WTC11 (cell line): ENCODE measurements around the gene BCO1.

Experiments
- OVOL2 ChIP-seq: fragments of 250-450 bp; sonication (Bioruptor Pico); IDR thresholded peaks from 2 replicates; pipeline ENCODE4 v1.9.0; 2021; ENCODE audit warnings: mild to moderate bottlenecking, borderline replicate concordance
- RORB ChIP-seq: fragments of 250-450 bp; sonication (Bioruptor Pico); IDR thresholded peaks from 2 replicates; pipeline ENCODE4 v1.9.0; 2021; ENCODE audit warnings: mild to moderate bottlenecking
- SP1 ChIP-seq: sonication (generic); formaldehyde crosslinking; conservative IDR thresholded peaks from 2 replicates; pipeline ENCODE4 v1.8.1; 2022; ENCODE audit warnings: missing genetic modification reagents
- TEAD4 ChIP-seq: sonication (generic); formaldehyde crosslinking; IDR thresholded peaks from 2 replicates; pipeline ENCODE4 v1.8.0; 2022; ENCODE audit warnings: mild to moderate bottlenecking, missing genetic modification reagents
- TP53 ChIP-seq: sonication (generic); formaldehyde crosslinking; IDR thresholded peaks from 2 replicates; pipeline ENCODE4 v1.8.1; 2023; ENCODE audit warnings: mild to moderate bottlenecking, missing genetic modification reagents
- ZNF671 ChIP-seq: fragments of 250-450 bp; sonication (Bioruptor Pico); IDR thresholded peaks from 2 replicates; pipeline ENCODE4 v1.8.0; 2021; ENCODE audit warnings: mild to moderate bottlenecking
- TF ChIP-seq, protein P1 (sequence below): fragments of 200-600 bp; IDR thresholded peaks from 2 replicates; pipeline ENCODE4 v1.8.0; 2022; ENCODE audit warnings: antibody characterized with exemption
- TF ChIP-seq, protein P2 (sequence below): sonication (generic); formaldehyde crosslinking; IDR thresholded peaks from 2 replicates; pipeline ENCODE4 v1.8.1; 2022; ENCODE audit warnings: missing genetic modification reagents, borderline replicate concordance
- TF ChIP-seq, protein P3 (sequence below): sonication (generic); formaldehyde crosslinking; IDR thresholded peaks from 2 replicates; pipeline ENCODE4 v1.8.0; 2022; ENCODE audit warnings: mild to moderate bottlenecking, missing genetic modification reagents
- TF ChIP-seq, protein P4 (sequence below): sonication (generic); formaldehyde crosslinking; IDR thresholded peaks from 2 replicates; pipeline ENCODE4 v1.8.1; 2023; ENCODE audit warnings: mild to moderate bottlenecking, missing genetic modification reagents
- TF ChIP-seq, protein P5 (sequence below): sonication (generic); formaldehyde crosslinking; IDR thresholded peaks from 2 replicates; pipeline ENCODE4 v1.8.1; 2022; ENCODE audit warnings: low read depth, mild to moderate bottlenecking, moderate library complexity, missing genetic modification reagents, borderline replicate concordance
- TF ChIP-seq, protein P6 (sequence below): sonication (generic); formaldehyde crosslinking; IDR thresholded peaks from 2 replicates; pipeline ENCODE4 v1.8.0; 2023; ENCODE audit warnings: missing genetic modification reagents

DNA sequence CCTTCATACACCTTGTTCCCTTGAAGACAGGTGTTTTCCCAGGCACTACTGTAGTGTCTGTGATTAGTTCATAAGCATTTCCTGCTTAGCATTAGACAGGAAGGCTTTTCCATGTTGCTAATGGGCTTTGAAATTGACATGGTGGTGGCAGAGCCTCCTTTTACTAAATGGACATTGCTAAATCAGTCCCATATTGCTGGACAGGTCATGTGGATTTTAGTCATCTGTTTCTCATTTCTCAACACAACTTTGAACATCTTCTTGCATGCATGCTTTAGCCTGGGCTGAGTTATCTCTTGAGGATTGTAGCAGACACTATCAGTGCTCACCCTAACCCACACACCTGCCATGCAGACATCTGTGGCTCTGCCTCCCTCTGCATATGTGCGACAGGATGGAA is 13.7 kb upstream of the BCO1 start:
- TF ChIP-seq RORB (CRISPR knock-in tag) (no peak), SP1 (CRISPR knock-in tag) (no peak), OVOL2 (no peak), TEAD4 (CRISPR knock-in tag) (no peak), ZNF671 (CRISPR knock-in tag) (no peak), TP53 (CRISPR knock-in tag) (no peak)
- TF ChIP-seq, protein P1, sequence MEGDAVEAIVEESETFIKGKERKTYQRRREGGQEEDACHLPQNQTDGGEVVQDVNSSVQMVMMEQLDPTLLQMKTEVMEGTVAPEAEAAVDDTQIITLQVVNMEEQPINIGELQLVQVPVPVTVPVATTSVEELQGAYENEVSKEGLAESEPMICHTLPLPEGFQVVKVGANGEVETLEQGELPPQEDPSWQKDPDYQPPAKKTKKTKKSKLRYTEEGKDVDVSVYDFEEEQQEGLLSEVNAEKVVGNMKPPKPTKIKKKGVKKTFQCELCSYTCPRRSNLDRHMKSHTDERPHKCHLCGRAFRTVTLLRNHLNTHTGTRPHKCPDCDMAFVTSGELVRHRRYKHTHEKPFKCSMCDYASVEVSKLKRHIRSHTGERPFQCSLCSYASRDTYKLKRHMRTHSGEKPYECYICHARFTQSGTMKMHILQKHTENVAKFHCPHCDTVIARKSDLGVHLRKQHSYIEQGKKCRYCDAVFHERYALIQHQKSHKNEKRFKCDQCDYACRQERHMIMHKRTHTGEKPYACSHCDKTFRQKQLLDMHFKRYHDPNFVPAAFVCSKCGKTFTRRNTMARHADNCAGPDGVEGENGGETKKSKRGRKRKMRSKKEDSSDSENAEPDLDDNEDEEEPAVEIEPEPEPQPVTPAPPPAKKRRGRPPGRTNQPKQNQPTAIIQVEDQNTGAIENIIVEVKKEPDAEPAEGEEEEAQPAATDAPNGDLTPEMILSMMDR, result no peak
- TF ChIP-seq, protein P2, sequence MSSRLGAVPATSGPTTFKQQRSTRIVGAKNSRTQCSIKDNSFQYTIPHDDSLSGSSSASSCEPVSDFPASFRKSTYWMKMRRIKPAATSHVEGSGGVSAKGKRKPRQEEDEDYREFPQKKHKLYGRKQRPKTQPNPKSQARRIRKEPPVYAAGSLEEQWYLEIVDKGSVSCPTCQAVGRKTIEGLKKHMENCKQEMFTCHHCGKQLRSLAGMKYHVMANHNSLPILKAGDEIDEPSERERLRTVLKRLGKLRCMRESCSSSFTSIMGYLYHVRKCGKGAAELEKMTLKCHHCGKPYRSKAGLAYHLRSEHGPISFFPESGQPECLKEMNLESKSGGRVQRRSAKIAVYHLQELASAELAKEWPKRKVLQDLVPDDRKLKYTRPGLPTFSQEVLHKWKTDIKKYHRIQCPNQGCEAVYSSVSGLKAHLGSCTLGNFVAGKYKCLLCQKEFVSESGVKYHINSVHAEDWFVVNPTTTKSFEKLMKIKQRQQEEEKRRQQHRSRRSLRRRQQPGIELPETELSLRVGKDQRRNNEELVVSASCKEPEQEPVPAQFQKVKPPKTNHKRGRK (CRISPR knock-in tag), result no peak
- TF ChIP-seq, protein P3, sequence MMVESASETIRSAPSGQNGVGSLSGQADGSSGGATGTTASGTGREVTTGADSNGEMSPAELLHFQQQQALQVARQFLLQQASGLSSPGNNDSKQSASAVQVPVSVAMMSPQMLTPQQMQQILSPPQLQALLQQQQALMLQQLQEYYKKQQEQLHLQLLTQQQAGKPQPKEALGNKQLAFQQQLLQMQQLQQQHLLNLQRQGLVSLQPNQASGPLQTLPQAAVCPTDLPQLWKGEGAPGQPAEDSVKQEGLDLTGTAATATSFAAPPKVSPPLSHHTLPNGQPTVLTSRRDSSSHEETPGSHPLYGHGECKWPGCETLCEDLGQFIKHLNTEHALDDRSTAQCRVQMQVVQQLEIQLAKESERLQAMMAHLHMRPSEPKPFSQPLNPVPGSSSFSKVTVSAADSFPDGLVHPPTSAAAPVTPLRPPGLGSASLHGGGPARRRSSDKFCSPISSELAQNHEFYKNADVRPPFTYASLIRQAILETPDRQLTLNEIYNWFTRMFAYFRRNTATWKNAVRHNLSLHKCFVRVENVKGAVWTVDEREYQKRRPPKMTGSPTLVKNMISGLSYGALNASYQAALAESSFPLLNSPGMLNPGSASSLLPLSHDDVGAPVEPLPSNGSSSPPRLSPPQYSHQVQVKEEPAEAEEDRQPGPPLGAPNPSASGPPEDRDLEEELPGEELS (CRISPR knock-in tag), result no peak
- TF ChIP-seq, protein P4, sequence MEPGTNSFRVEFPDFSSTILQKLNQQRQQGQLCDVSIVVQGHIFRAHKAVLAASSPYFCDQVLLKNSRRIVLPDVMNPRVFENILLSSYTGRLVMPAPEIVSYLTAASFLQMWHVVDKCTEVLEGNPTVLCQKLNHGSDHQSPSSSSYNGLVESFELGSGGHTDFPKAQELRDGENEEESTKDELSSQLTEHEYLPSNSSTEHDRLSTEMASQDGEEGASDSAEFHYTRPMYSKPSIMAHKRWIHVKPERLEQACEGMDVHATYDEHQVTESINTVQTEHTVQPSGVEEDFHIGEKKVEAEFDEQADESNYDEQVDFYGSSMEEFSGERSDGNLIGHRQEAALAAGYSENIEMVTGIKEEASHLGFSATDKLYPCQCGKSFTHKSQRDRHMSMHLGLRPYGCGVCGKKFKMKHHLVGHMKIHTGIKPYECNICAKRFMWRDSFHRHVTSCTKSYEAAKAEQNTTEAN (CRISPR knock-in tag), result no peak
- TF ChIP-seq, protein P5, sequence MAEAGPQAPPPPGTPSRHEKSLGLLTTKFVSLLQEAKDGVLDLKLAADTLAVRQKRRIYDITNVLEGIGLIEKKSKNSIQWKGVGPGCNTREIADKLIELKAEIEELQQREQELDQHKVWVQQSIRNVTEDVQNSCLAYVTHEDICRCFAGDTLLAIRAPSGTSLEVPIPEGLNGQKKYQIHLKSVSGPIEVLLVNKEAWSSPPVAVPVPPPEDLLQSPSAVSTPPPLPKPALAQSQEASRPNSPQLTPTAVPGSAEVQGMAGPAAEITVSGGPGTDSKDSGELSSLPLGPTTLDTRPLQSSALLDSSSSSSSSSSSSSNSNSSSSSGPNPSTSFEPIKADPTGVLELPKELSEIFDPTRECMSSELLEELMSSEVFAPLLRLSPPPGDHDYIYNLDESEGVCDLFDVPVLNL (CRISPR knock-in tag), result no peak
- TF ChIP-seq, protein P6, sequence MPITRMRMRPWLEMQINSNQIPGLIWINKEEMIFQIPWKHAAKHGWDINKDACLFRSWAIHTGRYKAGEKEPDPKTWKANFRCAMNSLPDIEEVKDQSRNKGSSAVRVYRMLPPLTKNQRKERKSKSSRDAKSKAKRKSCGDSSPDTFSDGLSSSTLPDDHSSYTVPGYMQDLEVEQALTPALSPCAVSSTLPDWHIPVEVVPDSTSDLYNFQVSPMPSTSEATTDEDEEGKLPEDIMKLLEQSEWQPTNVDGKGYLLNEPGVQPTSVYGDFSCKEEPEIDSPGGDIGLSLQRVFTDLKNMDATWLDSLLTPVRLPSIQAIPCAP (CRISPR knock-in tag), result no peak
